CD4-positive, alpha-beta memory T cell (primary cell): ENCODE measurements around the gene ADGRB3. TPM values are rescaled to one million over a fixed set of nuclear protein-coding genes. Genes with fewer than 3 reads are reported as not detected.
"Not testable (repeated sequence)": the region's sequence is repeated elsewhere in the genome, so short reads cannot be mapped to it uniquely, and the experiment has no call there.

Experiments
- CTCF ChIA-PET: fragments of 350-600 bp; sonication (Branson Sonifier 250); formaldehyde crosslinking; loops from one replicate; lab custom pipeline; 2021; ENCODE audit warnings: inconsistent platforms; ENCODE audit not compliant: partially characterized antibody; lab: Charles Lee
- POLR2A ChIA-PET: fragments of 350-600 bp; sonication (Branson Sonifier 250); formaldehyde crosslinking; loops from one replicate; lab custom pipeline; 2021; ENCODE audit not compliant: partially characterized antibody; lab: Charles Lee
- DNase-seq, 5 donors: peaks; one replicate each; pipeline versions ENCODE4 v3.0.0 to v3.0.0-alpha.2; 2020 to 2022; ENCODE audit warnings: mixed read lengths in 1 of 5
- H3K27ac ChIP-seq: one replicate; pipeline ENCODE4 v1.7.0; 2013; ENCODE audit warnings: low read depth, low read length
- H3K27me3 ChIP-seq: 2 replicates; pipeline ENCODE4 v1.7.0; 2013; ENCODE audit warnings: mild to moderate bottlenecking, low read length, moderate library complexity; ENCODE audit not compliant: insufficient read depth
- H3K36me3 ChIP-seq: 2 replicates; pipeline ENCODE4 v1.7.0; 2013; ENCODE audit warnings: mild to moderate bottlenecking, low read length, moderate library complexity; ENCODE audit not compliant: insufficient read depth
- H3K4me1 ChIP-seq: 2 replicates; pipeline ENCODE4 v1.7.0; 2013; ENCODE audit warnings: mild to moderate bottlenecking, low read length, moderate library complexity; ENCODE audit not compliant: insufficient read depth
- H3K4me3 ChIP-seq, 2 donors: one replicate each; pipeline ENCODE4 v1.7.0; 2013; ENCODE audit warnings: low read length in 2 of 2, mild to moderate bottlenecking in 1 of 2
- H3K9me3 ChIP-seq, 2 donors: one replicate each; pipeline ENCODE4 v1.7.0; 2013; ENCODE audit warnings: low read length in 2 of 2, control low read depth in 1 of 2; ENCODE audit not compliant: control insufficient read depth in 1 of 2
- H3K27ac Mint-ChIP-seq, 7 donors: one replicate each; pipeline ENCODE4 v1.8.0; 2020 to 2021; ENCODE audit warnings: mixed read lengths in 7 of 7, mild to moderate bottlenecking in 6 of 7, inconsistent platforms in 3 of 7, moderate library complexity in 3 of 7
- H3K27me3 Mint-ChIP-seq, 2 donors: one replicate each; pipeline ENCODE4 v1.8.0; 2020 to 2021; ENCODE audit warnings: mixed read lengths in 2 of 2
- H3K36me3 Mint-ChIP-seq, 2 donors: one replicate each; pipeline ENCODE4 v1.8.0; 2020 to 2021; ENCODE audit warnings: mixed read lengths in 2 of 2, inconsistent platforms in 1 of 2, mild to moderate bottlenecking in 1 of 2
- H3K4me1 Mint-ChIP-seq, 4 donors: one replicate each; pipeline ENCODE4 v1.8.0; 2020 to 2021; ENCODE audit warnings: mixed read lengths in 4 of 4, mild to moderate bottlenecking in 1 of 4
- H3K4me3 Mint-ChIP-seq, 8 donors: one replicate each; pipeline ENCODE4 v1.8.0; 2020 to 2021; ENCODE audit warnings: mixed read lengths in 8 of 8, mild to moderate bottlenecking in 7 of 8, moderate library complexity in 6 of 8, inconsistent platforms in 3 of 8
- H3K9me3 Mint-ChIP-seq, 8 donors: one replicate each; pipeline ENCODE4 v1.8.0; 2020 to 2021; ENCODE audit warnings: mixed read lengths in 8 of 8, mild to moderate bottlenecking in 5 of 8, inconsistent platforms in 3 of 8, moderate library complexity in 1 of 8
- intact Hi-C: fragments of 100-400 bp; cut with micrococcal nuclease; formaldehyde crosslinking; loops from one replicate; pipeline ENCODE4 v1.15.1; 2023
- polyA plus RNA-seq, 2 donors: library from polyadenylated mRNA; unstranded; fragments of 300-500 nt; fragmentation: Illumina TruSeq; gene quantifications; one replicate each; pipeline ENCODE4 v1.2.3, GENCODE V29; 2021
- total RNA-seq, 2 experiments: library from RNA; stranded (reverse); gene quantifications; one replicate each; pipeline ENCODE4 v1.2.3, GENCODE V29; 2021

The ADGRB3 gene
- total and polyA plus RNA-seq, 4 experiments from 2014 or later: not detected

DNA sequence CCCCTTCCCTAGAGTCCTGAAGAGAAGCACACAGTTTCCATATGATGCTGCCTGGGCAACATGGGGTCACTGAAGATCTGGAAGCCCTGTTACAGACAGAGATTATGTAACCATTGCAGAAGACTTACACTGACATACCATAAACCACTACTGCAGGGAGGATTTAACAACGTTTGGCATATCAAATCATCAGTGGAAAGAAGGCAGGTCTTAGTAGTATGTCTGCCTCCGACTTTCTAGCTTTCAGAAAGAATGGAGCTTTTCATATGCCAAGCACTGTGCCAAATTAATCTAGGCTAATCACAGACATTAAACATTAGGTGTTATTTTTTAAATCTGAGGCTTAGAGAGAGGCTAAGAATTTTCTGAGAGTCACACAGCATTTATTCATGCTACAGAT, 144.3 kb downstream of the ADGRB3 start:
- no peak for DNase-seq
- CTCF ChIA-PET: no interaction called here
- H3K4me3 ChIP-seq: no peak overlapping the region
- H3K4me1 ChIP-seq: no peaks in the 10 kb centered on the region
- POLR2A ChIA-PET: no interaction called here
- Mint-ChIP-seq H3K27ac (no peak overlapping the region), H3K4me1 (no peaks in the 10 kb centered on the region), H3K36me3 (no peaks in the 10 kb centered on the region), H3K27me3 (no peaks in the 10 kb centered on the region), H3K9me3 (peaks cover 0 to 1% (median 0%) of the 10 kb centered on the region in 8 donors), H3K4me3 (no peak overlapping the region)
- intact Hi-C loops: no loop called here
- H3K9me3 ChIP-seq: no peaks in the 10 kb centered on the region
- H3K27me3 ChIP-seq: no peaks in the 10 kb centered on the region
- H3K36me3 ChIP-seq: no peaks in the 10 kb centered on the region
- no peak overlapping the region for H3K27ac ChIP-seq

- H3K27ac Mint-ChIP-seq, POLR2A ChIA-PET, intact Hi-C loops, H3K9me3 ChIP-seq, H3K27me3 Mint-ChIP-seq, H3K27me3 ChIP-seq, H3K36me3 Mint-ChIP-seq, H3K4me3 Mint-ChIP-seq, H3K4me1 Mint-ChIP-seq, H3K4me1 ChIP-seq, DNase-seq, H3K36me3 ChIP-seq, H3K4me3 ChIP-seq, H3K9me3 Mint-ChIP-seq, H3K27ac ChIP-seq, CTCF ChIA-PET: not testable (repeated sequence)
Measured at GRCh38 chr6:68790128-68790527, 155.0 kb downstream of the ADGRB3 start.

GRCh38 chr6:68814976-68815375, 179.9 kb downstream of the ADGRB3 start:
- H3K36me3 ChIP-seq, H3K9me3 ChIP-seq, H3K4me1 Mint-ChIP-seq, H3K4me3 Mint-ChIP-seq, H3K4me3 ChIP-seq, H3K27ac ChIP-seq, H3K36me3 Mint-ChIP-seq, H3K9me3 Mint-ChIP-seq, H3K4me1 ChIP-seq, intact Hi-C loops, DNase-seq, POLR2A ChIA-PET, CTCF ChIA-PET, H3K27me3 ChIP-seq, H3K27me3 Mint-ChIP-seq, H3K27ac Mint-ChIP-seq: not testable (repeated sequence)

- Mint-ChIP-seq H3K27ac (no peak overlapping the region), H3K4me3 (no peak overlapping the region), H3K9me3 (peaks cover 0 to 5% (median 0%) of the 10 kb centered on the region in 8 donors), H3K4me1 (no peaks in the 10 kb centered on the region), H3K27me3 (no peaks in the 10 kb centered on the region), H3K36me3 (no peaks in the 10 kb centered on the region)
- ChIA-PET POLR2A (no interaction called here), CTCF (no interaction called here)
- no peak overlapping the region for H3K27ac ChIP-seq
- no peaks in the 10 kb centered on the region for H3K27me3 ChIP-seq
- H3K4me1 ChIP-seq: no peaks in the 10 kb centered on the region
- no peak overlapping the region for H3K4me3 ChIP-seq
- H3K9me3 ChIP-seq: no peaks in the 10 kb centered on the region
- DNase-seq: no peak
- H3K36me3 ChIP-seq: no peaks in the 10 kb centered on the region
- intact Hi-C loops: no loop called here
Measured at GRCh38 chr6:68826501-68826900, 191.4 kb downstream of the ADGRB3 start.

DNA sequence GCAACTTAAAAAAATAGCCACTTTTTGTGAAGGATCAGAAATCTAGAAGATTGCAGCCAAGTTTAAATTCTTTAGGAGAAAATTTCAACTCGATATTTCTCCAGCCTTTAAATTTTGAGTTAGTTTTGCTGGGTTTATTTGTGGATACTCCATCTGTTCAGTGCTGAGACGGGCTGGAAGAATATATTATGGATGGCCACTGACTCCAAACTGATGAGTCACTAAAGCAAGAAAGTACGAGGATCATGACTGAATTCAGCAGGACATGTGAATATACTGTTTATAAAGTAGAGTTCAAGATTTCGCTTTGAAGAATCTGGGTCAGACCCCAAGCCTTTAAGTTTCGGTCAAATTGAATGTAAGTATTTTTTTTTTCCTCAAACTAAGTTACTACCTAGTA, 199.5 kb downstream of the ADGRB3 start:
- no peak for DNase-seq
- Mint-ChIP-seq H3K27me3 (no peaks in the 10 kb centered on the region), H3K36me3 (no peaks in the 10 kb centered on the region), H3K4me1 (no peaks in the 10 kb centered on the region), H3K4me3 (no peak overlapping the region), H3K9me3 (peaks cover 0 to 3% (median under 1%) of the 10 kb centered on the region in 8 donors), H3K27ac (no peak overlapping the region)
- H3K36me3 ChIP-seq: no peaks in the 10 kb centered on the region
- H3K4me1 ChIP-seq: no peaks in the 10 kb centered on the region
- no peaks in the 10 kb centered on the region for H3K27me3 ChIP-seq
- ChIA-PET CTCF (no interaction called here), POLR2A (no interaction called here)
- H3K27ac ChIP-seq: no peak overlapping the region
- no peak overlapping the region for H3K4me3 ChIP-seq
- intact Hi-C loops: no loop called here
- no peaks in the 10 kb centered on the region for H3K9me3 ChIP-seq

DNA sequence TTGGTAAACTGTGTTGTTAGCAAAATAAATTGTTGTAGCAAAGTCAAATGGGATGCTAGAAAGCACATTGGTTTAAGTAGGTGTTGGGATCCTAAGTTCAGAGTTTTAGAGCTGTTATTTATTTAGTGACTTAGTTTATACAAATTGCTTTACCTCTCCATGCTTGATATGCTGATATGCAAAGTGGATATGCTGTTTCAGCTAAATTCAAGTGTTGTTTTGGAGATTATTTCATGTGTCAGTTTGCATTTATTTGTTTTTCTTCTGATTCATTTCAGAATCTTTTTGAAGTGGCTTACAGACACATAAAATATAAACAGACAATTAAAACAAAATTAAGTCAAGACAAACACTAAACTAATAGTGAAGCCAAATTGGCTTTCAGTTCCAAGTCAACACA, 203.5 kb downstream of the ADGRB3 start:
- Histone ChIP-seq H3K36me3 (no peaks in the 10 kb centered on the region), H3K4me3 (no peak overlapping the region), H3K4me1 (no peaks in the 10 kb centered on the region), H3K27ac (no peak overlapping the region), H3K27me3 (no peaks in the 10 kb centered on the region), H3K9me3 (no peaks in the 10 kb centered on the region)
- CTCF ChIA-PET: no interaction called here
- no peak for DNase-seq
- POLR2A ChIA-PET: no interaction called here
- H3K4me3 Mint-ChIP-seq: no peak overlapping the region
- no peaks in the 10 kb centered on the region for H3K36me3 Mint-ChIP-seq
- no peaks in the 10 kb centered on the region for H3K4me1 Mint-ChIP-seq
- H3K27ac Mint-ChIP-seq: no peak overlapping the region
- H3K9me3 Mint-ChIP-seq: peaks cover 0 to 18% (median 2%) of the 10 kb centered on the region in 8 donors
- intact Hi-C loops: no loop called here
- H3K27me3 Mint-ChIP-seq: no peaks in the 10 kb centered on the region

GRCh38 chr6:68852791-68853190, 217.7 kb downstream of the ADGRB3 start:
- H3K4me1 ChIP-seq: no peaks in the 10 kb centered on the region
- Mint-ChIP-seq H3K9me3 (peaks cover 0 to 7% (median 4%) of the 10 kb centered on the region in 8 donors), H3K4me3 (no peak overlapping the region), H3K27ac (no peak overlapping the region), H3K36me3 (no peaks in the 10 kb centered on the region), H3K4me1 (no peaks in the 10 kb centered on the region), H3K27me3 (no peaks in the 10 kb centered on the region)
- H3K27ac ChIP-seq: no peak overlapping the region
- no peak for DNase-seq
- no peaks in the 10 kb centered on the region for H3K27me3 ChIP-seq
- no peak overlapping the region for H3K4me3 ChIP-seq
- intact Hi-C loops: no loop called here
- no peaks in the 10 kb centered on the region for H3K36me3 ChIP-seq
- no peaks in the 10 kb centered on the region for H3K9me3 ChIP-seq
- ChIA-PET CTCF (no interaction called here), POLR2A (no interaction called here)

DNA sequence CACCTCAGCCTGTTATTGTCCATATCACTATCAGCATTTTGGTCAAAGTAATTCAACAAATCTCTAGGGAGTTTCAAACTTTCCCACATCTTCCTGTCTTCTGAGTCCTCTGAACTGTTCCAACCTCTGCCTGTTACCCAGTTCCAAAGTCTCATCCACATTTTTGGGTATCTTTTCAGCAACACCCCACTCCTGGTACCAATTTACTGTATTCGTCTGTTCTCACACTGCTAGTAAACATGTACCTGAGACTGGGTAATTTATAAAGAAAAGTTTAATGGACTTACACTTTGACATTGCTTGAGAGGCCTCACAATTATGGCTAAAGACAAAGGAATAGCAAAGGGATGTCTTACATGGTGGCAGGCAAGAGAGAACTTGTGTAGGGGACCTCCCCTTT, 224.2 kb downstream of the ADGRB3 start:
- H3K36me3 ChIP-seq: no peaks in the 10 kb centered on the region
- H3K9me3 ChIP-seq: peaks cover 0 to 3% of the 10 kb centered on the region in 2 donors
- H3K4me3 ChIP-seq: no peak overlapping the region
- ChIA-PET POLR2A (no interaction called here), CTCF (no interaction called here)
- no peaks in the 10 kb centered on the region for H3K36me3 Mint-ChIP-seq
- no peak overlapping the region for H3K27ac ChIP-seq
- H3K27me3 ChIP-seq: no peaks in the 10 kb centered on the region
- H3K27ac Mint-ChIP-seq: no peak overlapping the region
- no peaks in the 10 kb centered on the region for H3K4me1 ChIP-seq
- H3K4me1 Mint-ChIP-seq: no peaks in the 10 kb centered on the region
- H3K27me3 Mint-ChIP-seq: no peaks in the 10 kb centered on the region
- no peak for DNase-seq
- intact Hi-C loops: no loop called here
- H3K9me3 Mint-ChIP-seq: peaks cover 5 to 27% (median 19%) of the 10 kb centered on the region in 8 donors
- no peak overlapping the region for H3K4me3 Mint-ChIP-seq
